ENCODE data around the gene LILRB3. TPM values are rescaled to one million over a fixed set of nuclear protein-coding genes. Genes with fewer than 3 reads are reported as not detected.
"Not testable (repeated sequence)": the region's sequence is repeated elsewhere in the genome, so short reads cannot be mapped to it uniquely, and the experiment has no call there.

LILRB3 gene
- total RNA-seq, 1 donor from 2014 or later, result not detected

- no peak for TF ChIP-seq CTCF (conservative IDR thresholded peaks at IDR 0.05; ENCODE audit: low read depth, low read length)
- no peak for DNase-seq (ENCODE audit: low read depth)
- peak overlapping the region; percentile 70 for H3K4me3 ChIP-seq (ENCODE audit: low read depth, low read length)
Observed at GRCh38 chr19:54188215-54188871, 34.5 kb downstream of the LILRB3 start.

GRCh38 chr19:54186934-54187381, 35.8 kb downstream of the LILRB3 start:
- DNase-seq (ENCODE audit: low read depth), result no peak
- no peak for TF ChIP-seq CTCF (conservative IDR thresholded peaks at IDR 0.05; ENCODE audit: low read depth, low read length)
- no peak overlapping the region for H3K4me3 ChIP-seq (ENCODE audit: low read depth, low read length)

GRCh38 chr19:54186351-54186750, 36.5 kb downstream of the LILRB3 start:
- TF ChIP-seq CTCF (conservative IDR thresholded peaks at IDR 0.05; ENCODE audit: low read depth, low read length), result no peak
- no peak for DNase-seq (ENCODE audit: low read depth)

GRCh38 chr19:54183431-54183830, 39.4 kb downstream of the LILRB3 start:
- H3K4me3 ChIP-seq (ENCODE audit: low read depth, low read length), result no peak overlapping the region
- no peak for DNase-seq (ENCODE audit: low read depth)
- TF ChIP-seq CTCF (conservative IDR thresholded peaks at IDR 0.05; ENCODE audit: low read depth, low read length), result no peak

More at GRCh38 chr19:54186351-54186750, 36.5 kb downstream of the LILRB3 start:
- H3K4me3 ChIP-seq (ENCODE audit: low read depth, low read length), result no peak overlapping the region

- not testable (repeated sequence) for H3K4me3 ChIP-seq (ENCODE audit: low read depth, low read length); DNase-seq (ENCODE audit: low read depth)
Observed at GRCh38 chr19:54181894-54182293, 40.9 kb downstream of the LILRB3 start.

GRCh38 chr19:54180691-54181091, 42.1 kb downstream of the LILRB3 start:
- H3K4me3 ChIP-seq (ENCODE audit: low read depth, low read length), result no peak overlapping the region
- no peak for TF ChIP-seq CTCF (conservative IDR thresholded peaks at IDR 0.05; ENCODE audit: low read depth, low read length)
- no peak for DNase-seq (ENCODE audit: low read depth)

GRCh38 chr19:54179921-54180461, 42.8 kb downstream of the LILRB3 start:
- no peak overlapping the region for H3K4me3 ChIP-seq (ENCODE audit: low read depth, low read length)
- no peak for DNase-seq (ENCODE audit: low read depth)
- peak; percentile 47 for TF ChIP-seq CTCF (conservative IDR thresholded peaks at IDR 0.05; ENCODE audit: low read depth, low read length)
